ENCODE results near the gene PRR5L. TPM values are rescaled to one million over a fixed set of nuclear protein-coding genes. Genes with fewer than 3 reads are reported as not detected.

The PRR5L gene
- total RNA-seq, 1 donor = 0.54 TPM

GRCh38 chr11:36333897-36334296 lies 37.8 kb downstream of the PRR5L start:
- no peak for TF ChIP-seq CTCF (IDR thresholded peaks at IDR 0.05; ENCODE audit: insufficient read depth, low read length)
- peak; percentile 45 for DNase-seq (ENCODE audit: low read depth)
- no peak overlapping the region for H3K4me3 ChIP-seq (ENCODE audit: low read depth, low read length)

- H3K4me3 ChIP-seq (ENCODE audit: low read depth, low read length) = no peak overlapping the region
- no peak for TF ChIP-seq CTCF (IDR thresholded peaks at IDR 0.05; ENCODE audit: insufficient read depth, low read length)
- DNase-seq (ENCODE audit: low read depth) = no peak
Measured at GRCh38 chr11:36339888-36340287, 43.8 kb downstream of the PRR5L start.

GRCh38 chr11:36340897-36341296 lies 44.8 kb downstream of the PRR5L start:
- no peak for TF ChIP-seq CTCF (IDR thresholded peaks at IDR 0.05; ENCODE audit: insufficient read depth, low read length)
- no peak overlapping the region for H3K4me3 ChIP-seq (ENCODE audit: low read depth, low read length)
- DNase-seq (ENCODE audit: low read depth) = no peak

- TF ChIP-seq CTCF (IDR thresholded peaks at IDR 0.05; ENCODE audit: insufficient read depth, low read length) = no peak
- DNase-seq (ENCODE audit: low read depth) = no peak
- H3K4me3 ChIP-seq (ENCODE audit: low read depth, low read length) = no peak overlapping the region
Measured at GRCh38 chr11:36341915-36342314, 45.8 kb downstream of the PRR5L start.

- TF ChIP-seq CTCF (IDR thresholded peaks at IDR 0.05; ENCODE audit: insufficient read depth, low read length) = no peak
- no peak for DNase-seq (ENCODE audit: low read depth)
- H3K4me3 ChIP-seq (ENCODE audit: low read depth, low read length) = no peak overlapping the region
Measured at GRCh38 chr11:36342327-36342726, 46.2 kb downstream of the PRR5L start.

GRCh38 chr11:36343436-36343835 lies 47.3 kb downstream of the PRR5L start:
- DNase-seq (ENCODE audit: low read depth) = no peak
- TF ChIP-seq CTCF (IDR thresholded peaks at IDR 0.05; ENCODE audit: insufficient read depth, low read length) = no peak
- no peak overlapping the region for H3K4me3 ChIP-seq (ENCODE audit: low read depth, low read length)

GRCh38 chr11:36345084-36345511 lies 49.0 kb downstream of the PRR5L start:
- DNase-seq (ENCODE audit: low read depth) = no peak
- no peak for TF ChIP-seq CTCF (IDR thresholded peaks at IDR 0.05; ENCODE audit: insufficient read depth, low read length)
- H3K4me3 ChIP-seq (ENCODE audit: low read depth, low read length) = no peak overlapping the region

All from fibroblast of the aortic adventitia (primary cell).